Vagina (tissue), 2 donors: ENCODE results near the gene PTPN4. TPM values are rescaled to one million over a fixed set of nuclear protein-coding genes. Genes with fewer than 3 reads are reported as not detected.

ENCODE experiments used
- DNase-seq, 2 donors: peaks; one replicate each; pipeline ENCODE4 v3.0.0-alpha.2; 2017; ENCODE audit errors: extremely low spot score in 2 of 2
- H3K27ac ChIP-seq: fragments of 200-600 bp; sonication (generic); one replicate; pipeline ENCODE4 v1.5.1; 2019
- H3K27me3 ChIP-seq: fragments of 200-600 bp; sonication (generic); one replicate; pipeline ENCODE4 v1.5.1; 2019
- H3K36me3 ChIP-seq, 2 donors: fragments of 200-600 bp; sonication (generic); one replicate each; pipeline ENCODE4 v1.5.1; 2017 to 2019
- H3K4me1 ChIP-seq: fragments of 200-600 bp; sonication (generic); one replicate; pipeline ENCODE4 v1.5.1; 2019
- H3K4me3 ChIP-seq, 2 donors: fragments of 200-600 bp; sonication (generic); 1 replicate in 1 of 2; 2 replicates in 1 of 2; pipeline ENCODE4 v1.5.1; 2016 to 2019
- H3K9me3 ChIP-seq: fragments of 200-600 bp; sonication (generic); one replicate; pipeline ENCODE4 v1.5.1; 2019
- CTCF ChIP-seq, 3 experiments: fragments of 450-650 bp in 2 of 3; fragments of 200-600 bp in 1 of 3; sonication (generic) in 1 of 3; IDR thresholded peaks; one replicate each; pipeline ENCODE4 v1.5.1; 2017 to 2019; ENCODE audit warnings: antibody characterized with exemption in 3 of 3, mild to moderate bottlenecking in 2 of 3, moderate library complexity in 2 of 3
- POLR2A ChIP-seq, 2 donors: fragments of 450-650 bp; IDR thresholded peaks; one replicate each; pipeline ENCODE4 v1.6.1; 2017; ENCODE audit warnings: antibody characterized with exemption in 2 of 2, mild to moderate bottlenecking in 2 of 2, moderate library complexity in 2 of 2
- POLR2AphosphoS5 ChIP-seq, 2 donors: sonication (generic); formaldehyde crosslinking; IDR thresholded peaks; one replicate each; pipeline ENCODE4 v1.9.0; 2017; ENCODE audit warnings: antibody characterized with exemption in 2 of 2, mild to moderate bottlenecking in 2 of 2, low read depth in 1 of 2; ENCODE audit not compliant: insufficient read depth in 1 of 2
- intact Hi-C: fragments of 100-400 bp; cut with DNase I; formaldehyde crosslinking; loops from one replicate; pipeline ENCODE4 v1.15.1; 2023
- total RNA-seq: library from RNA; depleted of rRNA; stranded (reverse); fragments of >200 nt; gene quantifications from one replicate; pipeline ENCODE4 v1.2.3, GENCODE V29; 2016

Gene PTPN4
- total RNA-seq, 1 donor from 2014 or later = 31.7 TPM

GRCh38 chr2:119940856-119941255 lies 181.1 kb downstream of the PTPN4 start:
- H3K27ac ChIP-seq = no peak overlapping the region
- TF ChIP-seq POLR2AphosphoS5 (IDR thresholded peaks at IDR 0.05; ENCODE audit: insufficient read depth in 1 of 2, low read depth in 1 of 2) (no peak), CTCF (IDR thresholded peaks at IDR 0.05) (no peak), POLR2A (IDR thresholded peaks at IDR 0.05) (no peak)
- intact Hi-C loops = no loop called here

GRCh38 chr2:119941388-119941787 lies 181.7 kb downstream of the PTPN4 start:
- TF ChIP-seq POLR2AphosphoS5 (IDR thresholded peaks at IDR 0.05; ENCODE audit: insufficient read depth in 1 of 2, low read depth in 1 of 2) (no peak), POLR2A (IDR thresholded peaks at IDR 0.05) (no peak), CTCF (IDR thresholded peaks at IDR 0.05) (no peak)
- Histone ChIP-seq H3K9me3 (no peaks in the 10 kb centered on the region), H3K4me3 (no peak overlapping the region), H3K27ac (no peak overlapping the region), H3K27me3 (no peaks in the 10 kb centered on the region), H3K36me3 (no peaks in the 10 kb centered on the region), H3K4me1 (peaks cover 14% of the 10 kb centered on the region)
- intact Hi-C loops = no loop called here
- no peak for DNase-seq

More at GRCh38 chr2:119940856-119941255, 181.1 kb downstream of the PTPN4 start:
- Histone ChIP-seq H3K27me3 (no peaks in the 10 kb centered on the region), H3K4me1 (peaks cover 14% of the 10 kb centered on the region), H3K36me3 (no peaks in the 10 kb centered on the region), H3K4me3 (no peak overlapping the region), H3K9me3 (no peaks in the 10 kb centered on the region)
- no peak for DNase-seq

- intact Hi-C loops = no loop called here
- H3K27ac ChIP-seq = no peak overlapping the region
- no peaks in the 10 kb centered on the region for H3K27me3 ChIP-seq
Measured at GRCh38 chr2:119941981-119942513, 182.3 kb downstream of the PTPN4 start.

GRCh38 chr2:119943058-119943457 lies 183.3 kb downstream of the PTPN4 start:
- Histone ChIP-seq H3K4me1 (peaks cover 14% of the 10 kb centered on the region), H3K36me3 (no peaks in the 10 kb centered on the region), H3K27me3 (no peaks in the 10 kb centered on the region), H3K27ac (no peak overlapping the region), H3K9me3 (no peaks in the 10 kb centered on the region), H3K4me3 (no peak overlapping the region)
- TF ChIP-seq CTCF (IDR thresholded peaks at IDR 0.05) = no peak
- TF ChIP-seq POLR2AphosphoS5 (IDR thresholded peaks at IDR 0.05; ENCODE audit: insufficient read depth in 1 of 2, low read depth in 1 of 2) = no peak
- no peak for TF ChIP-seq POLR2A (IDR thresholded peaks at IDR 0.05)
- no peak for DNase-seq
- intact Hi-C loops = no loop called here

More at GRCh38 chr2:119941981-119942513, 182.3 kb downstream of the PTPN4 start:
- H3K4me3 ChIP-seq = no peak overlapping the region
- H3K4me1 ChIP-seq = peaks cover 14% of the 10 kb centered on the region
- TF ChIP-seq POLR2AphosphoS5 (IDR thresholded peaks at IDR 0.05; ENCODE audit: insufficient read depth in 1 of 2, low read depth in 1 of 2) (no peak), POLR2A (IDR thresholded peaks at IDR 0.05) (no peak), CTCF (IDR thresholded peaks at IDR 0.05) (no peak)
- no peaks in the 10 kb centered on the region for H3K9me3 ChIP-seq
- DNase-seq = no peak
- no peaks in the 10 kb centered on the region for H3K36me3 ChIP-seq

- no peak for TF ChIP-seq POLR2A (IDR thresholded peaks at IDR 0.05)
- no peak for TF ChIP-seq POLR2AphosphoS5 (IDR thresholded peaks at IDR 0.05; ENCODE audit: insufficient read depth in 1 of 2, low read depth in 1 of 2)
- no peak for TF ChIP-seq CTCF (IDR thresholded peaks at IDR 0.05)
- H3K4me3 ChIP-seq = no peak overlapping the region
- H3K36me3 ChIP-seq = peaks cover 0 to 4% of the 10 kb centered on the region in 2 donors
- no peak for DNase-seq
- H3K27me3 ChIP-seq = no peaks in the 10 kb centered on the region
- intact Hi-C loops = no loop called here
- H3K9me3 ChIP-seq = no peaks in the 10 kb centered on the region
- no peak overlapping the region for H3K27ac ChIP-seq
- H3K4me1 ChIP-seq = peaks cover 9% of the 10 kb centered on the region
Measured at GRCh38 chr2:119947535-119947934, 187.8 kb downstream of the PTPN4 start.
